Kidney epithelial cell (primary cell): ENCODE measurements around the gene NOTCH1. TPM values are rescaled to one million over a fixed set of nuclear protein-coding genes. Genes with fewer than 3 reads are reported as not detected.

Experiments
- DNase-seq: peaks from one replicate; pipeline ENCODE4 v3.0.0-alpha.2; 2010; ENCODE audit warnings: low read depth
- H3K27me3 ChIP-seq: 2 replicates; pipeline ENCODE4 v1.6.0; 2011; ENCODE audit warnings: low read length; ENCODE audit not compliant: control insufficient read depth, insufficient read depth
- H3K36me3 ChIP-seq: 2 replicates; pipeline ENCODE4 v1.5.1; 2011; ENCODE audit warnings: low read length; ENCODE audit not compliant: control insufficient read depth, insufficient read depth
- H3K4me3 ChIP-seq: 2 replicates; pipeline ENCODE4 v1.5.1; 2011; ENCODE audit warnings: low read depth, mild to moderate bottlenecking, control low read depth, low read length
- total RNA-seq: library from RNA; depleted of rRNA; stranded (reverse); fragments of >200 nt; gene quantifications from 2 replicates; pipeline ENCODE4 v1.2.3, GENCODE V29; 2015
- TF ChIP-seq, protein P1 (sequence below): IDR thresholded peaks from 2 replicates; pipeline ENCODE4 v1.5.1; 2011; ENCODE audit warnings: mild to moderate bottlenecking, moderate library complexity, low read length, control low read depth, inconsistent platforms; ENCODE audit not compliant: insufficient read depth, poor library complexity, severe bottlenecking

NOTCH1 gene
- total RNA-seq, 1 donor from 2014 or later = 40.9 TPM

GRCh38 chr9:136474021-136474640 is 71.7 kb downstream of the NOTCH1 start:
- TF ChIP-seq, protein P1, sequence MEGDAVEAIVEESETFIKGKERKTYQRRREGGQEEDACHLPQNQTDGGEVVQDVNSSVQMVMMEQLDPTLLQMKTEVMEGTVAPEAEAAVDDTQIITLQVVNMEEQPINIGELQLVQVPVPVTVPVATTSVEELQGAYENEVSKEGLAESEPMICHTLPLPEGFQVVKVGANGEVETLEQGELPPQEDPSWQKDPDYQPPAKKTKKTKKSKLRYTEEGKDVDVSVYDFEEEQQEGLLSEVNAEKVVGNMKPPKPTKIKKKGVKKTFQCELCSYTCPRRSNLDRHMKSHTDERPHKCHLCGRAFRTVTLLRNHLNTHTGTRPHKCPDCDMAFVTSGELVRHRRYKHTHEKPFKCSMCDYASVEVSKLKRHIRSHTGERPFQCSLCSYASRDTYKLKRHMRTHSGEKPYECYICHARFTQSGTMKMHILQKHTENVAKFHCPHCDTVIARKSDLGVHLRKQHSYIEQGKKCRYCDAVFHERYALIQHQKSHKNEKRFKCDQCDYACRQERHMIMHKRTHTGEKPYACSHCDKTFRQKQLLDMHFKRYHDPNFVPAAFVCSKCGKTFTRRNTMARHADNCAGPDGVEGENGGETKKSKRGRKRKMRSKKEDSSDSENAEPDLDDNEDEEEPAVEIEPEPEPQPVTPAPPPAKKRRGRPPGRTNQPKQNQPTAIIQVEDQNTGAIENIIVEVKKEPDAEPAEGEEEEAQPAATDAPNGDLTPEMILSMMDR = no peak
- DNase-seq = no peak
- peaks cover 7% of the 10 kb centered on the region for H3K36me3 ChIP-seq
- H3K4me3 ChIP-seq = no peak overlapping the region
- no peaks in the 10 kb centered on the region for H3K27me3 ChIP-seq

GRCh38 chr9:136473354-136473721 is 72.5 kb downstream of the NOTCH1 start:
- no peak for DNase-seq
- H3K36me3 ChIP-seq = peaks cover 7% of the 10 kb centered on the region
- TF ChIP-seq, protein P1 = no peak

GRCh38 chr9:136472640-136473353 is 73.1 kb downstream of the NOTCH1 start:
- TF ChIP-seq, protein P1 = no peak
- no peak for DNase-seq
- Histone ChIP-seq H3K4me3 (no peak overlapping the region), H3K27me3 (no peaks in the 10 kb centered on the region), H3K36me3 (peaks cover 8% of the 10 kb centered on the region)

More at GRCh38 chr9:136473354-136473721, 72.5 kb downstream of the NOTCH1 start:
- Histone ChIP-seq H3K4me3 (no peak overlapping the region), H3K27me3 (no peaks in the 10 kb centered on the region)

- Histone ChIP-seq H3K36me3 (peaks cover 9% of the 10 kb centered on the region), H3K27me3 (no peaks in the 10 kb centered on the region)
- TF ChIP-seq, protein P1 = no peak
Measured at GRCh38 chr9:136471802-136472487, 73.9 kb downstream of the NOTCH1 start.

DNA sequence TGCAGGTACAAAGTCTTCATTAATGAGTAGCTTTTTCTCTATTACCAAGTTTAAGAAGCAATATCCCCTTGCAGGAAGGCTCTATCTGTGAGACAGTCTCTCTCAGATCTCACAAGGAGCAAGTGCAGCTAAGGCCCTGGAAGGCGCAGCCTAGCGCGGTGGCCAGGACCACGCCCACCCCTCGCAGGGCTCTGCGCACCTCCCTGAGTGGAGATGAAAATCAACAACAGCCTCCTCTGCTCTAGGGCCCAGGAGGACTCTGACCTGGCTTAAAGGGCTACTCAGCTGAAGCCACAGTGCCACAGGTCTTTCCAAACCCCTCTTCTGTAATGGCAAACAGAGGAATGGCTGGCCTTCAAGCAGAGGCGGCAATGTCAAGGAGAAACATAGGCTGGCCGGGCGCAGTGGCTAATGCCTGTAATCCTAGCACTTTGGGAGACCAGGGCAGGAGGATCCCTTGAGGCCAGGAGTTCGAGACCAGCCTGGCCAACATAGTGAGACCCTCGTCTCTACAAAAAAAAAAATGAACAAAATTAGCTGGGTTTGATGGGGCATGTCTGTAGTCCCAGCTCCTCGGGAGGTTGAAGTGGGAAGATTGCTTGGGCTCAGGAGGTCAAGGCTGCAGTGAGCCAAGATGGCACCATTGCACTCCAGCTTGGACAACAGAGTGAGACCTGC is 74.9 kb downstream of the NOTCH1 start:
- no peak overlapping the region for H3K4me3 ChIP-seq
- H3K36me3 ChIP-seq = peaks cover 9% of the 10 kb centered on the region
- TF ChIP-seq, protein P1 = no peak
- no peaks in the 10 kb centered on the region for H3K27me3 ChIP-seq
- no peak for DNase-seq

More at GRCh38 chr9:136471802-136472487, 73.9 kb downstream of the NOTCH1 start:
- H3K4me3 ChIP-seq = no peak overlapping the region
- DNase-seq = no peak
